Measurements from ENCODE around the gene DDN.

The DDN gene

GRCh38 chr12:49013428-49013827 is 14.3 kb upstream of the DDN start:
- TF ChIP-seq CTCF (IDR thresholded peaks at IDR 0.05), result no peak
- DNase-seq (ENCODE audit: low spot score), result no peak
- no peak overlapping the region for H3K4me3 ChIP-seq
- H3K27ac ChIP-seq, result no peak overlapping the region

GRCh38 chr12:49012739-49013138 is 13.6 kb upstream of the DDN start:
- no peak for TF ChIP-seq CTCF (IDR thresholded peaks at IDR 0.05)
- Histone ChIP-seq H3K27ac (no peak overlapping the region), H3K4me3 (no peak overlapping the region)
- no peak for DNase-seq (ENCODE audit: low spot score)

GRCh38 chr12:49010092-49010668 is 11.0 kb upstream of the DDN start:
- Histone ChIP-seq H3K27ac (no peak overlapping the region), H3K4me3 (no peak overlapping the region)
- no peak for TF ChIP-seq CTCF (IDR thresholded peaks at IDR 0.05)
- DNase-seq (ENCODE audit: low spot score), result no peak

- no peak for DNase-seq (ENCODE audit: low spot score)
- Histone ChIP-seq H3K27ac (no peak overlapping the region), H3K4me3 (no peak overlapping the region)
- no peak for TF ChIP-seq CTCF (IDR thresholded peaks at IDR 0.05)
Measured at GRCh38 chr12:49008943-49009342, 9.8 kb upstream of the DDN start.

GRCh38 chr12:49000346-49000745 is 1.2 kb upstream of the DDN start:
- DNase-seq (ENCODE audit: low spot score), result no peak
- H3K27ac ChIP-seq, result no peak overlapping the region

GRCh38 chr12:48998497-48999353 is 450 bp downstream of the DDN start:
- peak overlapping the region; percentile 72 for H3K4me3 ChIP-seq
- H3K27ac ChIP-seq, result no peak overlapping the region
- no peak for DNase-seq (ENCODE audit: low spot score)
- TF ChIP-seq CTCF (IDR thresholded peaks at IDR 0.05), result no peak

More at GRCh38 chr12:49000346-49000745, 1.2 kb upstream of the DDN start:
- TF ChIP-seq CTCF (IDR thresholded peaks at IDR 0.05), result no peak
- no peak overlapping the region for H3K4me3 ChIP-seq
